ENCODE measurements around the gene HOXC9. TPM values are rescaled to one million over a fixed set of nuclear protein-coding genes. Genes with fewer than 3 reads are reported as not detected.

HOXC9 gene
- total RNA-seq, 1 experiment from 2014 or later = not detected

DNA sequence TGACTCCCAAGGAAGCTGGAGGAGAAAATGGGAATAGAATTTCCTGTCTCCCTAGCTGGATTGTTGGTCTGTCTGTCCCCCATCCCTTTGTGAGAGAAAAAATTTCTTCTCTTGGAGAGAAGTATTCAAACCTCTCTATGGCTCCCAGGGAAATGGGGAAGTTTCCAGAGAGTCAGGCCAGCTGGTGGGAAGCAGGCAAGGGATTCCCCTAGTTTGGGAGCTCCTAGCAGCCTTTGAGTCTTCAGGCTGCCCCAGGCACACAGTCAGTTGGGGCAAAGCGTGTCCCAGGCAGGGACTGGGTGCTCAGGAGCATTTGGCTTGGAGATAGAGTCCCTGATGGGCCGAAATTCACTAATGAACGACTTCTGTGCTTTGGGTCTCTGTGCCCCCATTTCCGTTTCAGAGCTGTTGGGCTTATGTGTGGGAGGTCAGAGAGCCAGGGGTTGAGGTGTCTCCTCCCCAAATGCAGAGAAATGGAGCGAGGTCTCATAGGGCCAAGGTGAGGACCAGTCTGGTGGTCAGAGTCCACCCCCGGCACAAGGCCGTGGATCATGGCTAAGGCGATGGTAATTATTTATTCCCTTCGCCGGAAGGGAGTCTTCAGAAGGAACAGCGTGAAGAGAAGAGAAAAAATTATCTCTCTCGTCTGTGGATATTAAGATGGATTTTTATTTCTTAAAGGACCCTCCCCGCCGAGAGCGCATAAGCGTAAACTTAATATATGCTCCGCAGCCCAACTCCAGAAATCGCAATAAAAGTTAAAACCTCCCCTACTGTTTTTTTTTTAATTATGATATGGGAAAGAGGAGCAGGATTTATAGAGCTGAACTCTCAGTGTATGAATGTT, 6.6 kb upstream of the HOXC9 start:
- Histone ChIP-seq H3K14ac (ENCODE audit: insufficient read depth, low read length) (no peak overlapping the region), H3T11ph (ENCODE audit: low read length) (no peak overlapping the region), H4K91ac (ENCODE audit: insufficient read length, low read depth, low read length) (no peak overlapping the region), H2AFZ (ENCODE audit: low read length) (no peak overlapping the region), H4K8ac (replicated peaks; ENCODE audit: insufficient read length, low read depth, low read length) (no peak overlapping the region), H3K79me2 (ENCODE audit: insufficient read depth, low read length) (no peaks in the 10 kb centered on the region), H3K9ac (ENCODE audit: extremely low read depth, insufficient read length, low read length) (no peak overlapping the region), H4K5ac (ENCODE audit: insufficient read length, low read depth, low read length) (no peak overlapping the region), H2BK15ac (ENCODE audit: low read depth, low read length) (no peak overlapping the region), H3K27me3 (ENCODE audit: insufficient read depth, low read length) (peaks cover 99% of the 10 kb centered on the region), H3K9me3 (ENCODE audit: control insufficient read depth, low read depth, low read length) (no peaks in the 10 kb centered on the region), H2BK120ac (ENCODE audit: low read depth, low read length, poor library complexity, severe bottlenecking) (no peak overlapping the region), H3K27ac (ENCODE audit: insufficient read length, low read depth, low read length) (no peak overlapping the region), H3K4ac (ENCODE audit: low read depth, low read length) (no peak overlapping the region), H3K23ac (ENCODE audit: insufficient read length, low read depth, low read length) (no peak overlapping the region), H2AK5ac (ENCODE audit: insufficient read length, low read length) (no peak overlapping the region), H3K18ac (ENCODE audit: insufficient read length, low read depth, low read length) (no peak overlapping the region), H3K56ac (ENCODE audit: insufficient read length, low read depth, low read length) (no peak overlapping the region), H3K4me1 (ENCODE audit: insufficient read depth, low read length) (no peaks in the 10 kb centered on the region), H2BK12ac (ENCODE audit: insufficient read length, low read depth, low read length) (no peak overlapping the region), H2BK5ac (ENCODE audit: insufficient read length, low read length) (no peak overlapping the region), H3K23me2 (ENCODE audit: insufficient read length, low read depth, low read length, poor library complexity, severe bottlenecking) (no peaks in the 10 kb centered on the region), H3K79me1 (ENCODE audit: insufficient read depth, low read depth, low read length, poor library complexity, severe bottlenecking) (no peaks in the 10 kb centered on the region), H4K20me1 (ENCODE audit: control insufficient read depth, insufficient read depth, insufficient read length) (no peaks in the 10 kb centered on the region), H3K4me2 (ENCODE audit: insufficient read depth, insufficient read length, low read length) (no peak overlapping the region), H2BK20ac (ENCODE audit: low read depth, low read length, poor library complexity, severe bottlenecking) (no peak overlapping the region)
- H3K9me3 Mint-ChIP-seq = no peaks in the 10 kb centered on the region; a peak in 1 of 5 replicates
- WGBS (ENCODE audit: extremely low coverage, insufficient read length, low lambda C conversion rate) = no CpG with 5 or more reads among the region's 18 CpGs
- H3K4me3 Mint-ChIP-seq = 0 out of 5 replicates have a peak overlapping the region, but pooled peaks of 1 of the 2 experiments have one; percentile 40
- H3K36me3 Mint-ChIP-seq (ENCODE audit: insufficient read depth in 1 of 3, low read depth in 3 of 3) = no peaks in the 10 kb centered on the region
- peaks cover 100% of the 10 kb centered on the region for H3K27me3 Mint-ChIP-seq (ENCODE audit: low read depth)
- no peak for DNase-seq
- TF ChIP-seq CTCF (conservative IDR thresholded peaks at IDR 0.05) = no peak
- H3K27ac Mint-ChIP-seq = no peak overlapping the region
- peaks cover 7 to 31% of the 10 kb centered on the region in 2 experiments for H3K4me1 Mint-ChIP-seq
